SIG-M5 treated with dmso at 0.1 percent for 504 hours (cell line): ENCODE results near the gene CCDC12.
"Not testable (repeated sequence)": the region's sequence is repeated elsewhere in the genome, so short reads cannot be mapped to it uniquely, and the experiment has no call there.

Source experiments
- DNase-seq: peaks from one replicate; lab custom pipeline; 2025; ENCODE audit not compliant: unreplicated experiment; lab: John Stamatoyannopoulos, UW

Gene CCDC12

DNA sequence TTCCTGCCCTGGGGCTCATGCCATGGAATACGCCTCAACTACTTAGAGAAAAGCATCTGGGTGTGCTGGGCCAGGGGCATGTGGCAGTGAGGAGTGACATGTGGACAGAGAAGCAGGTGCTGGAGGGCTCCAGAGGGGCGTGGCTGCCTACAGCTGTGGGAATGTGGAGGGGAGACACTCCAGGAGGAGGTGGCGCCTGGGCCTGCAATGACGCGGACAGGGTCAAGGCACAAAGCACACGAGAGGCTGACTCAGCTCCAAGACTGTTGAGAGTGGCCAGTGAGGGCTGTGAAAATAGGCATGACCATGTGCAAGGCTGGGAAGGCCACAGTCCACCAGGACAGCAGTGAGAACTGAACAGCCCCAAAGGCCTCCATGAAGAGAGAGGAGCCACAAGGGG lies 50.5 kb downstream of the CCDC12 start:
- no peak for DNase-seq

DNA sequence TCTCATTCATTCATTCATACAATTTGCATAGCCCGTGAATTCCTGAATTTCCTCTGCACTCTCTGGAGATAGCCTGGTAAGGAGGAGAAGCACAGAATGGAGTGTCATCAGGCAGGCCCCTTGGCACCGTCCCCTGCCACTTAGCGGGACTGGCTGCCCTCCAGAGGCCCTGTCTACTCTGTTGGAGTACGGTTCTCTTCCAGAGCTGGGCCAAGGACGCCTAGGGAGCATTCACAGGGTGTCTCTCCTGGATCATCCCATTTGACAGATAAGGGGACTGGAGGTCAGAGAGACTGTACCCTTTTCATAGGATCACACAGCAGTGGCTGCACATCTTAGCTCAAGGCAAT lies 51.0 kb downstream of the CCDC12 start:
- no peak for DNase-seq

DNA sequence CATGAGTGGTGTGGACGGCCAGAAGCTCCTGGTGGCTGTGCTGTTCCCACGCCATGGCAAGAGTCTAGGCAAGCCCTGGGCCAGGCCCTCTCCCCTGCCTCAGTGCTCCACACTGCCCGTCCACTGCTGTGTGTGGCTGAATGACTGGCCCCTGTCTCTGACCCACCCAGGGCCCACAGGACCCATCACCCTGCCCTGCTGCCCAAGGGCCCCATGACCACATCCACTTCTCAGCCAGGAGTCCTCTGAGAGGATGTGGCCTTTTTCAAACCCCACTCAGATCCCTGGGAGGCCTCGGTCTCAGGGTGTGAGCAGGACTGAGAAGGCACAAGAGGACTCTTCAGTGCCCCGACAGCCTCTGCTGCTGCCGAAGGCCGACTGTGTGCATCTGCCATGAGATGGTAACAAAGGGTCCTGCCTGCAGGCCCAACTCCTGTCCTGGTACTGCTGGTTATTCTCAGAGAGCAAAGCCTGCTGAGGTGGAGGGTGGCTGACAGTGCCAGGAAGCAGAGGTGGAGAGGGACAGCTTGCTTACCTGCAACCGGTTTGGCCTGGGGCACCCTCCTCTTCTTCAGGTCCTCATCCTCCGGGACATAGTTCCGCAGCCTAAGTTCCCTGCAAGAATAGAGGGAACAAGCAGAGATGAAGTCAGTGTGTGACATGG lies 51.5 kb downstream of the CCDC12 start:
- DNase-seq: no peak

GRCh38 chr3:46923559-46924350 lies 52.8 kb downstream of the CCDC12 start:
- DNase-seq: peak; percentile 28

DNA sequence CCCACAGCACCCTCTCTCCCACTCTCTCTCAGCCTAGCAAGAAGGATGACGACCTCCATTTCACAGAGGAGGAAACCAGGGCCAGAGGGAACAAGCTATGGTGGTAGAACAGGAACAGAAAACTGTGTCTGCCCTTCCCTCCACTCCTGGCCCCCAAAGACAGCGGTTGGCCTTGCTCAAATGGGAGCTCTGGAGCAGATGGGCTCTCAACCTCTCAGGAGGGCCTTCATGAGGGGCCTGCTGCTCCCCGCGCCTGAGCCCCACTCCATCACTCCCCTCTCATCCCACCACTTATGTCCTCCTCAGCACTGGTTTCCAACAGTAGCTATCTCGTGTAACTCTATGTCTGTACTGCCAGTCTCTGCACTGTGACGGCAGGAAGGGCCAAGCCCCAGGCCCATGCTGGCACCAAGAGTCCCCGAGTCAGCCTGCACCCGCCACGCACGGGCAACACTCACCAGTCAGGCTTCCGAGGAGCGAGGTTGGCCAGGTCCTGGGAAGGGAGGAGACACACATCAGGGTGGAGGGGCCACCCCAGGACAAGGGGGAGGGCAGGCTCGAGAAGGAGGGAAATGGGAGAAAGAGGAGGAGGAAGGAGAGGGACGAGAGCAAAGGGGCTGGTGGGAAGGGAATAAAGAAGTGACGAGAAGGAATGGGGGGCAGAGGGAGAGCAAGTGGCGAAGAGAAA lies 53.5 kb downstream of the CCDC12 start:
- no peak for DNase-seq

GRCh38 chr3:46922426-46922825 lies 54.1 kb downstream of the CCDC12 start:
- DNase-seq: no peak

- DNase-seq: no peak
These were observed 54.7 kb downstream of the CCDC12 start for GRCh38 chr3:46921871-46922271.

DNA sequence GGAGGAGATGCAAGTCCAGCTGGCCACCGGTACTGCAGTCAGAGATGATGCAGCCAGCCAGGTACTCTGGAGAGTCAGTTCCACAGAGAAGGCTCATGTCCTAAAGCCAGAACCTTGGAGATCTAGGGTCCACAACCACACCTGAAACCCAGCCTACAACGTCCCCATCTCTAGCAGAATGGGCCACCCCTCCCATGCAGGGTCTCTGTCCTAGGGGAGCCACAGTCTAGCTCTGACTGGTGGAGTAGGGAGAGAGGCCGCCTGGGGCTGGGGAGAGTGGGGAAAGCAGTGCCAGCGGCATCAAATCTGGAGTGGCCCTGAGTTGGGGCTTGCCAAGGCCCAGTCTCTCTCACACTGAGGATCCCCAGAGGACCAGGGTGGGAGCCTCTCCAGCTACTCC lies 55.5 kb downstream of the CCDC12 start:
- DNase-seq: no peak

DNA sequence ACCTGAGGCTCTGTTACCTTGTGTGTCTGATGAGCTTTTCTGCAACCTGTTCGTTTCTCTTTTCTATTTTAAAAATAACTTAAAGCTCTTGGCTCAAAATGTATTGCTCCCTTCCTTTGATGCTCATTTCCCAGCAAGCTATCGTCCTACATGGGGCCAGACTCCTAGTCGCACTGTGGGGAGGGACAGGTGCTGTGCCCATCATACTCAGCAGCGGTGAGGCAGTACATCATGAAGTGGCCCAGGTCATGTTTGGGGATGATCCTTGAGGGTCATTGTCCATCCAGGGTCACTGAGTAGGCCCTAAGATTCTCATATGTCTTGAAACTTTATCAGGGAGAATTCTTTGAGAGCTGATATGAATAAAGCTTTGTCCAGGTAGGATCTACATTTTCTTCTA lies 57.9 kb downstream of the CCDC12 start:
- DNase-seq: no peak

GRCh38 chr3:46918202-46918601 lies 58.3 kb downstream of the CCDC12 start:
- DNase-seq: no peak

GRCh38 chr3:46917257-46917656 lies 59.3 kb downstream of the CCDC12 start:
- no peak for DNase-seq

DNA sequence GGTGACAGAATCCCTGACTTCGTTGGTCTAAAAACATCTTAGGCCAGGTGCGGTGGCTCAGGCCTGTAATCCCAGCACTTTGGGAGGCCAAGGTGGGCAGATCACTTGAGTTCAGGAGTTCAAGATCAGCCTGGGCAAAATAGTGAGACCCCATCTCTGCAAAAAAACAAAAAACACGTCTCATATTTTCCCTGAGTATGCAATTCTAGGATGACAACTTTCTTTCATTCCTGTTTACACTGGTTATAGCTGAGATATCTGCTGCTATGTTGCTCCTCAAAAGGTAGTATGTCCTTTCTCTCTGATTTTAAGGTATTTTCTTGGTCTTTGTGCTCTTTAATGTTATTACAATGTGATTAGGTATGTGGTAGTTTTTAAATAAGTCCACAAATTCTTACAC lies 59.7 kb downstream of the CCDC12 start:
- no peak for DNase-seq

DNA sequence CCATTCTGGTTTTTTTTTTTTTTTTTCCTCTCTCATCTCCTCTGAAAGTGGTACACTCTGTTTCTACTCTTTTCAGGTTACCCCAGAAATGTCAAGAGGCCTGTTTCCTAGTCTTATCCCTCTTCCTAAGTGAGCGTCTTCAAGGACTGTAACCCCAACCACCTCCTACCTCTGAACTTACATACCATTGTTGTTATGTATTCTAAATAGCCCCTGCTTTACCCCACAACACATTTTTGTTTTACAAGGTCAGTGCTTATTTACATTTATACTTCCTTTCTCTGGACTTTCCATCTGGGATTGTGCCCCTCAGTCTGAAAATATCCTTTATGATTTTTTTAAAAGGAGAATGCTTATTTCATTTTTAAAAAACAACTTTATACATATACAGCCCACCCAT lies 60.3 kb downstream of the CCDC12 start:
- no peak for DNase-seq

GRCh38 chr3:46915297-46915822 lies 61.2 kb downstream of the CCDC12 start:
- no peak for DNase-seq

DNA sequence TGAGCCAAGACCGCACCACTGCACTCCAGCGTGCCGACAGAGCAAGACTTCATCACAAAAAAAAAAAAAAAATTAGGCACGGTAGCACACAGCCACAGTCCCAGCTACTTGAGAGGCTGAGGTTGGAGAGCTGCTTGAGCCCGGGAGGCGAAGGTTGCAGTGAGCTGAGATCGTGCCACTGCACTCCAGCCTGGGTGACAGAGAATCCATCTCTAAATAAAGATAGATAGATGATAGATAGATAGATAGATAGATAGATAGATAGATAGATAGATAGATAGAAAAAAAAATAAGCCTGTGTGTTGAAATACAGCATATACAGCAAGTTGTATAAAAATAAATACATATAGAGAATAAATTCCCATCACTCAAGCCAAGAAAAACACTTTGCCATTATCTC lies 61.7 kb downstream of the CCDC12 start:
- DNase-seq: no peak

DNA sequence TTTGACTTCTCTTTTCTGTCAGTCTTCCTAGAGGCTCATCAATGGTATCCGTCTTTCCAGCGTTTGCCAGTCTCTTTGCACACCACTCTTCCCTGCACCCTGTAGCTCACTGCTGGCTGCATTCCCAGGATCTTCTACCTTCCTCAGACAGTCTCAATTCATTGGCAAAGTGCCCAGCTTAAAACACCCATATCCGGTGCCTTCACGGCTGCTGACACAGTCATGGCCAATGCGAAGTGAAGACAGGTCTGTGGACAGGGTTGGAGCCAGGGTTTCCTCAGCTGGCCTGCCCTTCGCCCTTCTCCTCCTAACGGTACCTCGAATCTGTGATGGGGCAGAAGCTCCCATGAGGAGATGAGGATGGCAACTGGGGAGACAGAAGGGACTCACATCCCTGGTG lies 62.9 kb downstream of the CCDC12 start:
- no peak for DNase-seq

DNA sequence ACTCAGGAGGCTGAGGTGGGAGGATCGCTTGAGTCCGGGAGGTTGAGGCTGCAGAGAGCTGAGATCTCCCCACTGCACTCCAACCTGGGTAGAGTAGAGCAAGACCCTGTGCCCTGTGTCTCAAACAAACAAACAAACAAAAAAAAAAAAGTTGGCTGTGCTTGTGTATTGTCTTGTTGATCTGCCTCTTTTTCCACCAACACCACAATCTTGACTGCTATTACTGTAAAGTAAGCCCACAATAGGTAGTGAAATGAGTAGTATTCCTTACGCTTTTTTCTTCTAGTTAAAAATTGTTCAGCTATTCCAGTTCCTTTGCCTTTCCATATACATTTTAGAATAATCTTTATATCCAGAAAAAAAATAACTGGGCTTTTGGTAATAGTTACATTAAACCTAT lies 63.6 kb downstream of the CCDC12 start:
- no peak for DNase-seq

DNA sequence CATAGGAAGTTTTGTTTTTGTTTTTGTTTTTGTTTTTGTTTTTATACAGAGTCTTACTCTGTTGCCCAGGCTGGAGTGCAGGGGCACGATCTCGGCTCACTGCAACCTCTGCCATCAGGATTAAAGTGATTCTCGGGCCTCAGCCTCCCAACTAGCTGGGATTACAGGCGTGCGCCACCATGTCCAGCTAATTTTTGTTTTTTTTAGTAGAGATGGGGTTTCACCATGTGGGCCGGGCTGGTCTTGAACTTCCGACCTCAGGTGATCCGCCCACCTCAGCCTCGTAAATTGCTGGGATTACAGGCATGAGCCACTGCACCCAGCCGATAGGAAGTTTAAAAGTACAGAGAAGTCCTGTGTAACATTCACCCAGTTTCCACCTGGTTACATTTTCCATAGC lies 65.6 kb downstream of the CCDC12 start:
- DNase-seq: not testable (repeated sequence)

- no peak for DNase-seq
These were observed 66.3 kb downstream of the CCDC12 start for GRCh38 chr3:46910166-46910760.

DNA sequence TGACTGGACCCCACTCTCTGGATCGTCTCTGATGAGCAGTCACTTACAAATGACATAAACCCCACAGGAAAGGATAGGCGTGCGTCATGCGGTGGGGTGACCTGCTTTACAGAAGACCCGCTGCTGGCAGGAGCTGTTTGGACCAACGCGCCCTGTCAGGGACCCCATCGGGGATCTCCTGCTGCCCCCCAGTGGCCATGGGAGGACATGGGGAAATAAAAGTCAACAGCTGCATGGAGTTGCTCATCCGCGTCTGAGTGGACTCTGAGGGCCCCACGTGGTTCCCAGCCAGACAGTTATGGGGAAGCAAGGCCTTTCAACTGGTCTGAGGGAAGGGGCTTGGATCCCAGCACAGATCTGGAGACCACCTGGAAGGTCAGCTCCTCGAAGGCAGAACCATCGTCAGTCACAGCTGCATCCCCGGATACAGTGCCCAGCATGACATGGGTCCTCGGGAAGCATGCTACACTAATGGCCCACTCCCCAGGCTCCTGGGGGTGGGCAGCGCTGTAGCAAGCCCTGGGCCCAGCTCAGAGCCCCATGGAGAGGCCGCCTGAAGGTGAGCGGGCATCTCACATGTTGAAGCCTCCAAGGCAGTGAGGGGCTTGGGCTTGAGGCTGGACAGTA lies 66.9 kb downstream of the CCDC12 start:
- DNase-seq: peak; percentile 81

GRCh38 chr3:46908986-46909534 lies 67.5 kb downstream of the CCDC12 start:
- DNase-seq: no peak
